ENCODE data around the gene EVI5. TPM values are rescaled to one million over a fixed set of nuclear protein-coding genes. Genes with fewer than 3 reads are reported as not detected.
A peak's percentile ranks its signal among the peaks of the same experiment; 100 is the strongest.

EVI5 gene
- total and polyA plus RNA-seq, 2 experiments from 2014 or later: 16.5 to 20.0 TPM

DNA sequence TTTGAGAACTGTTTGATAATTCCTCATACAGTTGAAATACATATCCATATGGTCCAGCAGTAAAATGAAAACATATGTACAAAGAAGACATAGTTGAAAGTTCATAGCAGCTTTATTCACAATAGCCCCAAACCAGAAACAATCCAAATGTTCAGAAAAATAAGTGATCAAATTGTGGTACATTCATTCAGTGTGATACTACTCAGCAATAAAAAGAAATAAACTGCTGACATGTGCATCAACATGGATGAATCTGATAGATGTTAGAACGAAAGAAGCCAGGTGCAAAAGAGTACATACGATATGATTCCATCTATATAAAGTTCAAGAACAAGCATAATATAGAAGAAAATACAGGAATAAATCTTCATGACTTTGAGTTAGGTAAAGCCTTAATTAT is 77.2 kb downstream of the EVI5 start:
- TF ChIP-seq EZH2 (IDR thresholded peaks at IDR 0.05; ENCODE audit: insufficient read depth, poor library complexity, severe bottlenecking) (no peak), EZH2phosphoT487 (IDR thresholded peaks at IDR 0.05; ENCODE audit: insufficient read depth, low read depth) (no peak)
- no peak for DNase-seq
- H2AFZ ChIP-seq: no peak overlapping the region
- 0 out of 2 replicates have a peak, but pooled peaks cover 3% of the 10 kb centered on the region for H4K20me1 ChIP-seq (ENCODE audit: insufficient read depth)
- WGBS, 2 experiments (ENCODE audit: low coverage in 1 of 2, low lambda C conversion rate in 2 of 2, missing lambda C conversion rate in 2 of 2): 98 to 99% methylated on average over 2 of the region's 2 CpGs
- H3K9ac ChIP-seq: no peak overlapping the region
- no peak overlapping the region for H3K4me2 ChIP-seq (ENCODE audit: unreplicated experiment)
- no peaks in the 10 kb centered on the region for H3K9me3 ChIP-seq (ENCODE audit: low read depth)
- in situ Hi-C loops (cut with MboI): no loop called here
- H3K79me2 ChIP-seq (ENCODE audit: insufficient read depth): peaks cover 29% of the 10 kb centered on the region
- peaks cover 5% of the 10 kb centered on the region; the same call in 1 of the 2 replicates for H3K4me1 ChIP-seq (ENCODE audit: insufficient read depth)
- H3K4me3 ChIP-seq: no peak overlapping the region
- H3K9me2 ChIP-seq (ENCODE audit: insufficient read depth): no peaks in the 10 kb centered on the region
- no peak overlapping the region for H3K27ac ChIP-seq
- no peaks in the 10 kb centered on the region for H3K27me3 ChIP-seq (replicated peaks; ENCODE audit: insufficient read depth)
- no peaks in the 10 kb centered on the region for H3F3A ChIP-seq (ENCODE audit: insufficient read depth)
- no peaks in the 10 kb centered on the region for H3K36me3 ChIP-seq (ENCODE audit: low read depth)

DNA sequence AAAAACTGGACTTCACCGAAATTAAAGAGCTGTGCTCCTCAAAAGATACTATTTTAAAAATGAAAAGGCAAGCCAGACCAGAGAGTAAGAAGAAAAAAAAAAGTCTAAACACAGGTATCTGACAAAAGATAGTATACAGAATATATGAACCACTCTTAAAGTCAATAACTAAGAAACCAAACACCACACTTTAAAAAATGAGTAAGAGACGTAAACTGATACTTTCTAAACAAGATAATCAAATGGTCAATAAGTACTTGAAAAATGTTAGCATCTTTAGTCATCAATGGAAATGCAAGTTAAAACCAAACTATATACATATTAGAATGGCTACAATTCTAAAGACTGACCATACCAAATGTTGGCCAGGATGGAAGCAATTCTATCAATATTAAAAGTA is 77.6 kb downstream of the EVI5 start:
- Histone ChIP-seq H3K9me2 (ENCODE audit: insufficient read depth) (no peaks in the 10 kb centered on the region), H3K4me3 (no peak overlapping the region), H3K27me3 (replicated peaks; ENCODE audit: insufficient read depth) (no peaks in the 10 kb centered on the region), H3F3A (ENCODE audit: insufficient read depth) (no peaks in the 10 kb centered on the region), H2AFZ (no peak overlapping the region), H3K36me3 (ENCODE audit: low read depth) (no peaks in the 10 kb centered on the region), H3K9me3 (ENCODE audit: low read depth) (no peaks in the 10 kb centered on the region), H3K9ac (no peak overlapping the region), H3K79me2 (ENCODE audit: insufficient read depth) (peaks cover 29% of the 10 kb centered on the region), H4K20me1 (ENCODE audit: insufficient read depth) (0 out of 2 replicates have a peak, but pooled peaks cover 3% of the 10 kb centered on the region), H3K4me2 (ENCODE audit: unreplicated experiment) (no peak overlapping the region), H3K4me1 (ENCODE audit: insufficient read depth) (peaks cover 5% of the 10 kb centered on the region; the same call in 1 of the 2 replicates), H3K27ac (no peak overlapping the region)
- no peak for DNase-seq
- WGBS, 2 experiments (ENCODE audit: low coverage in 1 of 2, low lambda C conversion rate in 2 of 2, missing lambda C conversion rate in 2 of 2): 95 to 98% methylated on average over 2 of the region's 2 CpGs
- TF ChIP-seq EZH2 (IDR thresholded peaks at IDR 0.05; ENCODE audit: insufficient read depth, poor library complexity, severe bottlenecking) (no peak), EZH2phosphoT487 (IDR thresholded peaks at IDR 0.05; ENCODE audit: insufficient read depth, low read depth) (no peak)
- in situ Hi-C loops (cut with MboI): no loop called here

DNA sequence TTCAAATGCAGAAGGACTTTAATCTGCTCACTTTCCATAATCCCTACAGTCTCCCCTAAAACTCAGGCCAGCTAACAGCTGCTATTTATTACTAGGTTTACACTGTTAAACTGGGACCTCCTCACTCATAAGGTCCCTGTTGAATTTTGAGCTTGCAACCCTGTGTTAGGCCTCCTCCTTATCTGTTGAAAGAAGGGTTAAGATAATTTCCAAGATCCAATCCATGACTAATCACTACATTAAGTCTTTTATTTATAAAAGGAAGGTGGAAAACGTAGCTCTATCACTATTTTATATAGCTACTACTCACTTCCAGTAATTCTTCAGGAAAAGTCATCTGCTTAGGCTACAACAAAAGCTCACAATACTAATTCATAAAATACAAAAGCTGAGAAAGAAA is 79.5 kb downstream of the EVI5 start:
- no peak overlapping the region for H2AFZ ChIP-seq
- H3K4me2 ChIP-seq (ENCODE audit: unreplicated experiment): no peak overlapping the region
- H3F3A ChIP-seq (ENCODE audit: insufficient read depth): no peaks in the 10 kb centered on the region; the same call in 1 of the 2 replicates
- no peak overlapping the region for H3K4me3 ChIP-seq
- H3K9ac ChIP-seq: no peak overlapping the region
- H3K9me3 ChIP-seq (ENCODE audit: low read depth): no peaks in the 10 kb centered on the region
- in situ Hi-C loops (cut with MboI): no loop called here
- peak; percentile 1 for DNase-seq
- H3K27me3 ChIP-seq (replicated peaks; ENCODE audit: insufficient read depth): no peaks in the 10 kb centered on the region
- no peak overlapping the region for H3K27ac ChIP-seq
- 0 out of 2 replicates have a peak, but pooled peaks cover 3% of the 10 kb centered on the region for H4K20me1 ChIP-seq (ENCODE audit: insufficient read depth)
- H3K79me2 ChIP-seq (ENCODE audit: insufficient read depth): peaks cover 29% of the 10 kb centered on the region
- no peaks in the 10 kb centered on the region for H3K9me2 ChIP-seq (ENCODE audit: insufficient read depth)
- WGBS, 2 experiments (ENCODE audit: low coverage in 1 of 2, low lambda C conversion rate in 2 of 2, missing lambda C conversion rate in 2 of 2): 35 to 41% methylated on average over 1 of the region's 1 CpG
- TF ChIP-seq EZH2phosphoT487 (IDR thresholded peaks at IDR 0.05; ENCODE audit: insufficient read depth, low read depth) (no peak), EZH2 (IDR thresholded peaks at IDR 0.05; ENCODE audit: insufficient read depth, poor library complexity, severe bottlenecking) (no peak)
- peaks cover 11% of the 10 kb centered on the region; the same call in 1 of the 2 replicates for H3K4me1 ChIP-seq (ENCODE audit: insufficient read depth)
- H3K36me3 ChIP-seq (ENCODE audit: low read depth): no peaks in the 10 kb centered on the region

DNA sequence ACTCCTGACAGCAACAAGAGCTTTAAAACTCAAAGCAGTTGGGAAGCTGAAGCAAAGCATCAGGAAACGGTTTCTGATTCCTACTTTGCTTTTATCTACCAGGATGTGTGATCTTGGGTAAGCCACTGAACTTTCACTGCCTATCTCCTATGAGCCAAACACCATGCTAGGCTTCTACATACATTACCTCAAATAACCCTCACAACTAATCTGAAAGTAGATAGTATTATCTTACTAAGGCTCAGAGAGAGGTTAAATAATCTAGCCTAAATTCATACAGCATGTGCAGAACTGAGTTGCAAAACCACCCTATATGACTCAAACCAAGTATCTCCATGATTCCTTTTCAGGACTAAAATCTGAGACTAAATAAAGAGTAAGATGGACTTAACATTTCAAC is 83.8 kb downstream of the EVI5 start:
- Histone ChIP-seq H4K20me1 (ENCODE audit: insufficient read depth) (no peaks in the 10 kb centered on the region), H3K4me1 (ENCODE audit: insufficient read depth) (peaks cover 6% of the 10 kb centered on the region; the same call in 1 of the 2 replicates), H3K27me3 (replicated peaks; ENCODE audit: insufficient read depth) (no peaks in the 10 kb centered on the region), H3K27ac (no peak overlapping the region), H3K9me3 (ENCODE audit: low read depth) (no peaks in the 10 kb centered on the region), H3K4me3 (no peak overlapping the region), H2AFZ (no peak overlapping the region), H3K9me2 (ENCODE audit: insufficient read depth) (no peaks in the 10 kb centered on the region), H3K9ac (no peak overlapping the region), H3K79me2 (ENCODE audit: insufficient read depth) (peaks cover 7% of the 10 kb centered on the region), H3K36me3 (ENCODE audit: low read depth) (no peaks in the 10 kb centered on the region), H3K4me2 (ENCODE audit: unreplicated experiment) (no peak overlapping the region), H3F3A (ENCODE audit: insufficient read depth) (no peaks in the 10 kb centered on the region; the same call in 1 of the 2 replicates)
- peak; percentile 42 for DNase-seq
- TF ChIP-seq EZH2 (IDR thresholded peaks at IDR 0.05; ENCODE audit: insufficient read depth, poor library complexity, severe bottlenecking) (no peak), EZH2phosphoT487 (IDR thresholded peaks at IDR 0.05; ENCODE audit: insufficient read depth, low read depth) (no peak)
- in situ Hi-C loops (cut with MboI): no loop called here
- WGBS, 2 experiments (ENCODE audit: low coverage in 1 of 2, low lambda C conversion rate in 2 of 2, missing lambda C conversion rate in 2 of 2): 97 to 100% methylated on average over 1 of the region's 1 CpG

All from GM23248 (cell line).